PC-9 (cell line): ENCODE measurements around the gene CYP4A11.

ENCODE experiments used
- CTCF ChIP-seq: fragments of 200-600 bp; sonication (generic); conservative IDR thresholded peaks from 2 replicates; pipeline ENCODE4 v1.6.1; 2017; ENCODE audit warnings: mixed run types, antibody characterized with exemption, mild to moderate bottlenecking, moderate library complexity
- EZH2 ChIP-seq: fragments of 200-600 bp; sonication (generic); IDR thresholded peaks from 2 replicates; pipeline ENCODE4 v1.8.0; 2017; ENCODE audit warnings: antibody characterized with exemption, low read depth

- TF ChIP-seq CTCF (no peak), EZH2 (no peak)
Measured at GRCh38 chr1:46961066-46961758, 19.9 kb upstream of the CYP4A11 start.
